Inferior parietal cortex (tissue), 1 donor: ENCODE data around the gene CLDN19.
A peak's percentile ranks its signal among the peaks of the same experiment; 100 is the strongest.

Experiments used
- DNase-seq: peaks from one replicate; pipeline ENCODE4 v3.0.0-alpha.2; 2016; ENCODE audit errors: extremely low spot score

Gene CLDN19, protein sequence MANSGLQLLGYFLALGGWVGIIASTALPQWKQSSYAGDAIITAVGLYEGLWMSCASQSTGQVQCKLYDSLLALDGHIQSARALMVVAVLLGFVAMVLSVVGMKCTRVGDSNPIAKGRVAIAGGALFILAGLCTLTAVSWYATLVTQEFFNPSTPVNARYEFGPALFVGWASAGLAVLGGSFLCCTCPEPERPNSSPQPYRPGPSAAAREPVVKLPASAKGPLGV

GRCh38 chr1:42739753-42740700 lies at the start of gene CLDN19:
CLDN19 (minus strand) TSS chr1:42740236; CDS start chr1:42740063, 173 bp downstream.
- DNase-seq, result no peak

DNA sequence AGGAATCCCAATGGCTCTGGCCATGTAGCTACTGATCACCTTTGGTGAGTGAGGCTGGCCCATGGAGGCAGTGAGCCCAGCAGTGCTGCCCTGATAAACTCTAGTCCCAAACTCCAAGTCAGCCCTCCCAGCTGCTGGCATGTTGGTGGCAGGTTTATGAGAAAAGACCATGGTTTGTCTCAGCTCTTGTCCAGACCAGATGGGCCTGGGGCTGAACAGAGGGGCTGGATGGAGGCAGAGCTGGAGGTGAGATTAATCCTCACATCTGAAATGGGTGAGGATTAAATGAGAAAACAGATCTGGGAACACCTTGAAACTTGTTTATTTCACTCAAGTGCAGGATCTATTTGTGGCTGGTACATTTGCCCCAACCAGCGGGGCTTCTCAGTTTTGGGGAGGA lies 48.0 kb upstream of the CLDN19 start:
- DNase-seq, result no peak

DNA sequence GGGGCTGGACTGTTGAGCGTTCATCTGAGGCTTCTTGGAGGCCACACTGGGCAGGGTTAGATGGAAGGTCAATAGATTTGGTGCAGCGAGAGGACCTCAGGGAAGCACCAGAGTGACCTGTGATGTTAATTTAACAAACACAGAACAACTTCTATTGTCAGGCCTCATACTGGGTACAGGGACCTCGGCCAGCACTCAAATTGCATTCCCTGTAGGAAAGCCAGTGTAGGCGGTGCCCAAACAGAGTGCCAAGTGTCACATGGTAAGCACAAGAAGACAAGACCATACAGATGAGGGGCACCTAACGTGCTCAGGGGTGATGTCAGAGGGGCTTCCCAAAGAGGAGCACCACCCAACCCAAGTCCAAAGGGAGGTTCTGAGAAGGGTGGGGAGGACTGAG lies 46.1 kb upstream of the CLDN19 start:
- no peak for DNase-seq

- no peak for DNase-seq
Observed at GRCh38 chr1:42784946-42785693, 45.1 kb upstream of the CLDN19 start, which contains the start of gene TMEM269. TMEM269 (plus strand) TSS chr1:42784991; CDS start chr1:42789894, 4,903 bp downstream.

DNA sequence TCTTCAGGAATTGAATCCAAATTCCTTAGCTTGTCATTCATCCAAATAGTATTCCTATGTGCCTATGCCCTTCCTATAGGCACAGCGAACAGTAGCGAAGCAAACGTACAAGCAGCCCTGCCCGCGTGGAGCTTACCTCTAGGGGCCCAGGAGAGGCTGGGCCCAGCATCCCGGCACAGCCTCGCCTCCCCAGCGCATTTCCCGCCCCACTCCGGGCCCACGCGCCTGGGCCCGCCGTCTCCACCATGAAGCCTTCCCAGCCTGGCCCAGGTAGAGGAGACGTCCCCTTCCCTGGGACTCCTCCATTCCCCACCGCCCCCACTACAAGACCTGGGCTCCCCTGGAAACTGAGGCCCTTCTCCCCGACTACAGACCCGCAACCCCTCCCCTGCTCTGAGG lies 44.5 kb upstream of the CLDN19 start:
- DNase-seq, result no peak

- no peak for DNase-seq
Observed at GRCh38 chr1:42783092-42783491, 43.1 kb upstream of the CLDN19 start.

DNA sequence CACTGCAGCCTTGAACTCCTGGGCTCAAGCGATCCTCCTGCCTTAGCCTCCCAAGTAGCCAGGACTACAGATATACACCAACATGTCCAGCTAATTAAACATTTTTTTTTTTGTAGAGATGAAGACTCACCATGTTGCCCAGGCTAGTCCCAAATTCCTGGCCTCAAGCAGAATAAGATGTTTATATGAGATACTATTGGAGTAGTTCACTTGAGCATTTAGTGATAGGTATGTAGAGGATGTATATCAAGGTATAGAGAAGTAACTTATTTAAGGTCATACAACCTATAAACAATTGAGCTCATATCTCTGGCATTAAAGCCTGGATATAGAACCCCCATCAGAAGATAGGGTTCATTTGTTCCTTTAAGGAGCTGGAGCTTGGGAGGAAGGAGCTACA lies 40.1 kb upstream of the CLDN19 start:
- no peak for DNase-seq

DNA sequence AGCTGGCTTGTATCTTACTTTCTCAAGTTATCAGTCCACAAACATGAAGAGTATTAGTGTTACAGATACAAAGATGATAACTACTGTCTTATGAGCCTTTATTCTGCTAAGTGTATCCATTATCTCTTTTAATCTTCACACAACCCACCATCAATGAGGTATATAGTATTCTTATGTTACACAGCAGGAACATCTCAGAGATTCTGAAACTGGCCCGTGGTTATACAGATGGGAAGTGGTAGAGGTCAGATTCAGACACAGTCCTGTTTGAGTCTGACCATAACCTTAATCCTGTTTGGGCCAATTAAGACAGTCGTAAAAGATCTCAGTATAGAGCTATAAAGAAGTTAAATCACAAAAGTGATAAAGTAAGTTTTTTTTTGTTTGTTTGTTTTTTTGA lies 39.7 kb upstream of the CLDN19 start:
- no peak for DNase-seq

DNA sequence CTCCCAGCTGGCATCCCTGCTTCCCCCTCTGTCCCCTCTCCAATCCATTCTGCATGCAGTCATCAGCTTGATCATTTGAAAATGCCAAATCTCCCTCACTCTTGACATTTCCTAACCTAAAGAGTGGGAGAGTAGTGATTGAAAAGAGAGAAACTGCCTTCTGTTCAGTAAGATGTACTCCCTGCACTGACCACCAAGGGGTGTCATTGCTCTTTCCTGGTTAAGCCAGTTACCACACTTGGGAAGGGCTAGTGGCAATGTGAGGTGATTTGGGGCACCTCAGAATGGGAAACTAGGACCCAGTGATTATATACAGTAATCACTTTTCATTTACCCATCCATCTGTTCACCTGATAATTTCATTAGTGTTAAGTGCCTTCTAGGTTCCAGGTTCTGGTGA lies 37.8 kb upstream of the CLDN19 start:
- peak; percentile 68 for DNase-seq

DNA sequence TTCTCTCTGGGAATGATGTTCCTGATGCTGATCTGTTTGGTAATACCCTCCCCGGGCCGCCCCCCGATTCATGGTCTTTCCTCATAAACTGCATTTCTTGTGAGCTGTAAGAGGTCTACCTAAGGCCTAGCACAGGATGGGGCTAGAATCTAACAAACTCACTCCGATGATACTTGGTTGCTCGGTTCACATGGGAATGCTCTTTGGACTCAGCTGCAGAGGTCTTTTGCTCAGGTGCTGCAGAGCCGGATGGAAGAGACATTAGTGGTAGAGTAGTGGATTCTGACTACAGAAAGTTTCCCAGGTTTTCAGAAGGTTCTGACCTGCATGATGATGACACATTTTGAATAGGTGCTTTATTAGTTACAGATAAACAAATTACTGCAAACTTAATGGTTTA lies 36.5 kb upstream of the CLDN19 start:
- DNase-seq, result no peak

DNA sequence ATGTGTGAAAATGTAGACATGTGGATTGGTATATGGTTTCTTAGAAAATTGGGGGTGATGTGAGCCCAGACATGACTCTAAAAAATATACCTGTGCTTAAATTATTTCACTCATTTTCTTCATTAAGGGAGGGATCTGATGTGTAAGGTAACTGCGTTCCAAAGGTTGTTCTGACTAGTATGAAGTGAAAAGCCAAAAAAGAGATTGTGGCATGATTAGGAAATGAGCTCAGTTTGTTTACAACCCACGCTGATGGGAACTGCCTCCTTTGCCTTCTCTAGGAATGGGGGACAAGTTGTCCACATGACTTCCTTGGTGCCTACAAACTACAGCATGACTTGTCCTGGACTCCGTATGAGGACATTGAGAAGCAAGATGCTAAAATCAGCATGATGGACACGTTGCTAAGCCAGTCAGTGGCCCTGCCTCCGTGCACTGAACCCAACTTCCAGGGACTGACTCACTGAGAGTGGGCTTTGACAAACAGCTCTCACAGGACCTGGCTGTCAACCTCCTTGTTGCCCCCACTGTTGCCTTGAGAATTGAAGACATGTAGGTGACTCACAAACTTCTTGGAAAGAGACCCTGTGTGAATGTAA lies 35.0 kb upstream of the CLDN19 start:
- no peak for DNase-seq

- DNase-seq, result no peak
Observed at GRCh38 chr1:42773420-42773819, 33.4 kb upstream of the CLDN19 start.

GRCh38 chr1:42769811-42770210 lies 29.8 kb upstream of the CLDN19 start:
- no peak for DNase-seq

DNA sequence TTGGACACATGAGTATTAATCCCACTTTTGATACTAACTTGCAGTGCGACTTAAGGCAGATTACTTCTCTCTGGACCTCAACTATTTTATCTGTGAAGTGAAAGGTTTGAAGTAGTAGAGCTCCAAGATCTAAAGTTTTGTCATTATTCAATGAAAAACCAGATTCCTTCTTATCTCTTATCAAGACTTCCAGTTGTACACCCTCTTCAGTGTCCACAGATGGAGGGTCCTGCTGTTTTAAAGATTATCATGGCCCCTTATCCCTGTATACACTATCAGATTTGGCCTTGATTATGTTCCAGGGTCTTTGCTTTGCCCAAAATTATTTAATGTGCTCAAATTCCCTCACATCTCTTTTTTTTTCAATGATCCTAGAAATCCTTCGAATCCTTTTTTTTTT lies 28.1 kb upstream of the CLDN19 start:
- DNase-seq, result no peak

GRCh38 chr1:42767510-42768000 lies 27.5 kb upstream of the CLDN19 start:
- DNase-seq, result peak; percentile 32

GRCh38 chr1:42766741-42767509 lies 26.9 kb upstream of the CLDN19 start, which contains the start of the genes C1orf50 and P3H1:
C1orf50 (plus strand) TSS chr1:42767249; CDS start chr1:42767312, 63 bp downstream.
P3H1 (minus strand) TSS chr1:42767028; CDS start chr1:42766971, 57 bp downstream.
- peak; percentile 100 for DNase-seq

GRCh38 chr1:42765832-42766740 lies 26.1 kb upstream of the CLDN19 start:
- peak; percentile 49 for DNase-seq

DNA sequence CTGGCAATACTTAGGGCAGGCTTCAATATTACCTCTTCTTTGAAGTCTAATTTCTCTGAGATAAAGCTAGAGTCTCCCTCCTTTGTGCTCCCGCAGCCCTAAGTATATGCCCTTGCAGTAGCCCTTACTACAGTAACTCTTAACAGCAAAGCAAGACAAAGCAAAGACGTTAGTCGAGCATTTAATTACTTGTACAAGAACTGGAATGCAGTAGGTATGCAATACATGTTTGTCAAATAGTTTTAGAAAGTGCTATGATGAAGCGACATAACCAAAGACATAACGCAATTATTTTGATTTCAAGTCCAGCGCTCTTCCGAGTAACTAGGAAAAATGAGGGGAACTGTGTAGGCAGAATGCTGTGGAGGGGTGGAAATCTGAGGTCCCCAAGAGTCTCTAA lies 25.2 kb upstream of the CLDN19 start:
- DNase-seq, result no peak

- no peak for DNase-seq
Observed at GRCh38 chr1:42762269-42762668, 22.2 kb upstream of the CLDN19 start.

GRCh38 chr1:42761567-42761966 lies 21.5 kb upstream of the CLDN19 start:
- DNase-seq, result no peak
